ENCODE results near the gene PTGES3L. TPM values are rescaled to one million over a fixed set of nuclear protein-coding genes. Genes with fewer than 3 reads are reported as not detected.

Gene PTGES3L
- total and polyA plus RNA-seq, 2 of the 13 experiments (the other 11 are each of a cell fraction or from before 2014, with no cell fraction given), result 1.2 to 2.9 TPM

DNA sequence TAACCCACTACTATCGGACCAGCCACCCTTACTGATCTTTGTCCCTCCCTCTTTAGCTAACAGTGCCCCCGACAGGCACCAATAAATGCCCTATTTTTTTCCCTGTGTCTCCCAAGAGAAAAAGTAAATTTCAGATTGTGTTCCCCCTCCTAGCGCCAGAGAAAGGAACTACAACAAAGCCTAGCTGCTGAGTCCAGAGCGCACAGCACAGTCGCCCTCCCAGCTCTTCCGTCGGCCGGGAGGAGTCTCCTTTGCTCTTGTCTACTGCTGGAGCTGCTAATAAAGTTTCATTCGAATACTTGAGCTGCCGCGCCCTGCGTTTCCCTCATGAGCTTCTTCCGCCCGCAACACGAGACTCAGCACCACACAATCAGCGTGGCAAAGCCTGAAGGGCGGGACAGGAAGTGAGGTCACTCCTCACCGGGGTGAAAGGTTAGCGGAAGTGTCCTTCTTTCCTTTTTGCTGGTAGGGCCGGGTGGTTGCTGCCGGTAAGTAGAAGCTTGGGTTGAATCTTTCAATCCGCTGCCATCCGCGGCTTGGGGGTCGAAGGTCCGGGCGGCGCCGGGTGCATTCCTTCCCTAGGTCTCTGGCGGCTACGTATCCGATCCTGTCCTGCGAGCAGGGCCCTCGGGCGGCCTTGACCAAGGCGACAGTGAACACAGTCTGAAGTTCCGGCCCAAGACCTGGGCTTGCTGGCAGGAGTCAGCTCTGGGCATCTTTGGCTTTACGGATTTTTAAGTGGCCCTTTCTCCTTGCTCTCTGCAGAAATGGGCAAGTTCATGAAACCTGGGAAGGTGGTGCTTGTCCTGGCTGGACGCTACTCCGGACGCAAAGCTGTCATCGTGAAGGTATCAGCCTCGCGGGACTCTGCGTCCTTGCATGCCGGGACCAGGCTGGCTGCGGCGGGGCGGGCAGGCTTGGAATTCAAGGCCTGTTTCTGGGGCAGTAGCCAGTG lies 18.4 kb upstream of the PTGES3L start, which contains the start of gene RPL27 (continued):
- peak; percentile 94 for TF ChIP-seq JUN (CRISPR knock-in tag; IDR thresholded peaks at IDR 0.05)
- 0 out of 2 replicates have a peak, but pooled peaks have one; percentile 80 for TF ChIP-seq ZNF510 (CRISPR knock-in tag; IDR thresholded peaks at IDR 0.05; ENCODE audit: low read depth)
- peak; percentile 97 for TF ChIP-seq MED1 (CRISPR knock-in tag; IDR thresholded peaks at IDR 0.05)
- TF ChIP-seq, protein P1, sequence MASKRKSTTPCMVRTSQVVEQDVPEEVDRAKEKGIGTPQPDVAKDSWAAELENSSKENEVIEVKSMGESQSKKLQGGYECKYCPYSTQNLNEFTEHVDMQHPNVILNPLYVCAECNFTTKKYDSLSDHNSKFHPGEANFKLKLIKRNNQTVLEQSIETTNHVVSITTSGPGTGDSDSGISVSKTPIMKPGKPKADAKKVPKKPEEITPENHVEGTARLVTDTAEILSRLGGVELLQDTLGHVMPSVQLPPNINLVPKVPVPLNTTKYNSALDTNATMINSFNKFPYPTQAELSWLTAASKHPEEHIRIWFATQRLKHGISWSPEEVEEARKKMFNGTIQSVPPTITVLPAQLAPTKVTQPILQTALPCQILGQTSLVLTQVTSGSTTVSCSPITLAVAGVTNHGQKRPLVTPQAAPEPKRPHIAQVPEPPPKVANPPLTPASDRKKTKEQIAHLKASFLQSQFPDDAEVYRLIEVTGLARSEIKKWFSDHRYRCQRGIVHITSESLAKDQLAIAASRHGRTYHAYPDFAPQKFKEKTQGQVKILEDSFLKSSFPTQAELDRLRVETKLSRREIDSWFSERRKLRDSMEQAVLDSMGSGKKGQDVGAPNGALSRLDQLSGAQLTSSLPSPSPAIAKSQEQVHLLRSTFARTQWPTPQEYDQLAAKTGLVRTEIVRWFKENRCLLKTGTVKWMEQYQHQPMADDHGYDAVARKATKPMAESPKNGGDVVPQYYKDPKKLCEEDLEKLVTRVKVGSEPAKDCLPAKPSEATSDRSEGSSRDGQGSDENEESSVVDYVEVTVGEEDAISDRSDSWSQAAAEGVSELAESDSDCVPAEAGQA (IDR thresholded peaks at IDR 0.05; ENCODE audit: low read depth), result peak; percentile 95
- TF ChIP-seq, protein P1 (CRISPR knock-in tag; IDR thresholded peaks at IDR 0.05; ENCODE audit: borderline replicate concordance), result peak; percentile 69
- TF ChIP-seq RAD51 (IDR thresholded peaks at IDR 0.05; ENCODE audit: borderline replicate concordance), result no peak
- TF ChIP-seq ZNF839 (CRISPR knock-in tag; IDR thresholded peaks at IDR 0.05; ENCODE audit: borderline replicate concordance), result peak; percentile 91; the same call in 1 of the 2 replicates
- no peak for TF ChIP-seq ZNF75D (CRISPR knock-in tag; IDR thresholded peaks at IDR 0.05; ENCODE audit: borderline replicate concordance)
- peak; percentile 94; the same call in 1 of the 2 replicates for TF ChIP-seq NFKB2 (CRISPR knock-in tag; IDR thresholded peaks at IDR 0.05; ENCODE audit: borderline replicate concordance)
- TF ChIP-seq, protein P2, sequence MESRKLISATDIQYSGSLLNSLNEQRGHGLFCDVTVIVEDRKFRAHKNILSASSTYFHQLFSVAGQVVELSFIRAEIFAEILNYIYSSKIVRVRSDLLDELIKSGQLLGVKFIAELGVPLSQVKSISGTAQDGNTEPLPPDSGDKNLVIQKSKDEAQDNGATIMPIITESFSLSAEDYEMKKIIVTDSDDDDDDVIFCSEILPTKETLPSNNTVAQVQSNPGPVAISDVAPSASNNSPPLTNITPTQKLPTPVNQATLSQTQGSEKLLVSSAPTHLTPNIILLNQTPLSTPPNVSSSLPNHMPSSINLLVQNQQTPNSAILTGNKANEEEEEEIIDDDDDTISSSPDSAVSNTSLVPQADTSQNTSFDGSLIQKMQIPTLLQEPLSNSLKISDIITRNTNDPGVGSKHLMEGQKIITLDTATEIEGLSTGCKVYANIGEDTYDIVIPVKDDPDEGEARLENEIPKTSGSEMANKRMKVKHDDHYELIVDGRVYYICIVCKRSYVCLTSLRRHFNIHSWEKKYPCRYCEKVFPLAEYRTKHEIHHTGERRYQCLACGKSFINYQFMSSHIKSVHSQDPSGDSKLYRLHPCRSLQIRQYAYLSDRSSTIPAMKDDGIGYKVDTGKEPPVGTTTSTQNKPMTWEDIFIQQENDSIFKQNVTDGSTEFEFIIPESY (CRISPR knock-in tag; IDR thresholded peaks at IDR 0.05), result peak; percentile 91
- TF ChIP-seq, protein P3, sequence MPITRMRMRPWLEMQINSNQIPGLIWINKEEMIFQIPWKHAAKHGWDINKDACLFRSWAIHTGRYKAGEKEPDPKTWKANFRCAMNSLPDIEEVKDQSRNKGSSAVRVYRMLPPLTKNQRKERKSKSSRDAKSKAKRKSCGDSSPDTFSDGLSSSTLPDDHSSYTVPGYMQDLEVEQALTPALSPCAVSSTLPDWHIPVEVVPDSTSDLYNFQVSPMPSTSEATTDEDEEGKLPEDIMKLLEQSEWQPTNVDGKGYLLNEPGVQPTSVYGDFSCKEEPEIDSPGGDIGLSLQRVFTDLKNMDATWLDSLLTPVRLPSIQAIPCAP (CRISPR knock-in tag; IDR thresholded peaks at IDR 0.05; ENCODE audit: low read depth), result no peak
- TF ChIP-seq, protein P4, sequence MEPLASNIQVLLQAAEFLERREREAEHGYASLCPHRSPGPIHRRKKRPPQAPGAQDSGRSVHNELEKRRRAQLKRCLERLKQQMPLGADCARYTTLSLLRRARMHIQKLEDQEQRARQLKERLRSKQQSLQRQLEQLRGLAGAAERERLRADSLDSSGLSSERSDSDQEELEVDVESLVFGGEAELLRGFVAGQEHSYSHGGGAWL (CRISPR knock-in tag; IDR thresholded peaks at IDR 0.05), result peak; percentile 91
- TF ChIP-seq ADNP (CRISPR knock-in tag; IDR thresholded peaks at IDR 0.05), result no peak
- peak; percentile 100 for TF ChIP-seq SPEN (CRISPR knock-in tag; IDR thresholded peaks at IDR 0.05; ENCODE audit: low read depth)
- TF ChIP-seq IKZF1 (IDR thresholded peaks at IDR 0.05), result no peak
- peak; percentile 88 for TF ChIP-seq BCL6 (CRISPR knock-in tag; IDR thresholded peaks at IDR 0.05)
- TF ChIP-seq, protein P5, sequence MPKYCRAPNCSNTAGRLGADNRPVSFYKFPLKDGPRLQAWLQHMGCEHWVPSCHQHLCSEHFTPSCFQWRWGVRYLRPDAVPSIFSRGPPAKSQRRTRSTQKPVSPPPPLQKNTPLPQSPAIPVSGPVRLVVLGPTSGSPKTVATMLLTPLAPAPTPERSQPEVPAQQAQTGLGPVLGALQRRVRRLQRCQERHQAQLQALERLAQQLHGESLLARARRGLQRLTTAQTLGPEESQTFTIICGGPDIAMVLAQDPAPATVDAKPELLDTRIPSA (CRISPR knock-in tag; IDR thresholded peaks at IDR 0.05; ENCODE audit: borderline replicate concordance), result peak; percentile 78; the same call in 1 of the 2 replicates
- peak; percentile 96 for TF ChIP-seq ZMAT3 (CRISPR knock-in tag; conservative IDR thresholded peaks at IDR 0.05)

All from HepG2 (cell line).